ENCODE measurements around the gene RNLS.

Gene RNLS

DNA sequence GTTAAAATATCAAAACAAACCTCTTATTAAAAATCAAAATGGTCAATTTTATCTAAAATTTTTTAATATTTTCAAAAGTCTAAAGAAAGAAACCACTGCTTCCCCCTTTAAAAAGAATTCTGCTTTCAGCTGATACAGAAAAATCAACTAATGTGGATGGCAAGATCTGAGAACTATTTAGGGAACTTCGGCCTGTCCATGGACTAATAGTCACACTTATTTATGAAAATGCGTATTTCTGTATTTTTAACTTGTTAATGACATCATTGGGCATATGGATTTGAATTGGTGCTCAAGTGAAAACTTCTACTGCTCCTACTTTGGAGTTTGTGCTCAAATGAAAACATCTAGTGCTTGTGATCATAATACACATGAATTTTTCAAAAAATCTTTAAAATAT, 31.9 kb downstream of the RNLS start:
- no peak for DNase-seq

DNA sequence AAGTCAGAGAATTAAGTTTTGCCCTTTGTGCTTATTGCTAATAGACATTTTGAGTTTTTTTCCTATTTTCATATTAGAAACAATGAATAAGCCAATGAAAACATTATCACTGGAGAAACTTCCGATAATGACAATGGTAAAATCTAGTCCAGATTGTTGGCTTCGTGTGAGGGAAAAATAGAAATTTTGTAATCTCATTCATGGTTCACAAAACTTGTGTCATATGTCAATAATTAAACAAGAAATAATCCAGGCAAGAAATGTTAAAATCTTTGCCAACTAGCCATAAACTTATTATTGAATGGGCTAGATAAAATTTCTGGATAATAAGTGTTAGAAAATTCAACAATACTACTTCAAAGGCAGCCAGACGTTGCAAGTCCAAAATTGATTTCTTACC, 36.6 kb downstream of the RNLS start:
- no peak for DNase-seq

DNA sequence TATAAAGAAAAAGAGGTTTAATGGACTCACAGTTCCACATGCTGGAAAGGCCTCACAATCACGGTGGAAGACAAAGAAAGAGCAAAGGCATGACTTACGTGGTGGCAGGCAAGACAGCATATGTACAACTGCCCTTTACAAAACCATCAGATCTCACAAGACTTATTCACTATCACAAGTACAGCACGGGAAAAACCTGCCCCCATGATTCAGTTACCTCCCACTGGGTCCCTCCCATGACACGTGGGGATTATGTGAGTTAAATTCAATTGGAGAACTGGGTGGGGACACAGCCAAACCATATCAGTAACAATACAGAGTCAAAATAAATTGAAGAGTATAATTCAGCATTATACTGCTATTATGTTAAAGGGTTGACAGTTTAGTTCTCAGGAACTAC, 37.8 kb downstream of the RNLS start:
- no peak for DNase-seq

DNA sequence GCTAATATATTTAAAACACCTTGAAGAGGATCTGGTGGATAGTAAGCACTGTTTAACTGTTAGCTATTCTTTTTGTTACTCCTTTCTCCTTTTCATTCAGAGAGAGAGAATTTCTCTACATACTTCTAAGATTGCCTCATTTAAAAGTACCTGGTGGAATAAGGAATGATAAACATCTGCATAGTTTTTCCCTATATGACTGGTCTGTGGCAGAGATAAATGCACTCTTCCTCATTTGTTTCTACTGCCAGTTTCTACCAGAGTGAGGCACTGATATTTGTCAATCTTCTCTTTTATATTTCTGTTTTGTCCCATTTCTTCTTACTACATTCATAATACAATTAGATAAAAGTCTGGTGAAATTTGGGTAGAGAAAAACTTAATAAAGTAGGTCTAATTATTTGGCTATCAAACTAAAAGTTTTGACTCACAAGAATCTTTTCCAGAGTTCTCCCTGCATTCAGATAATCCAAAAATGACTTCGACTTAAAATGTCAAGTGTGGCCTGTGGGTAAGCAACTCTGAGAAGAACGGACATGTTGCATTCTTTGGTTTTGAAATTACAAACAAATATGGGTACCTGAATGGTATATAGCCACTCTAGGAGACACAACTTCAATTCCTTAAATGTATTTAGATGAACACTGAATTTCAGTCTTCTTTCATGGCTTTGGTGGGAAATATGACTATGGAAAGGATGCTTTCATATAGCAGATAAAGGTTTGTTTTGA, 38.8 kb downstream of the RNLS start:
- DNase-seq: no peak

DNA sequence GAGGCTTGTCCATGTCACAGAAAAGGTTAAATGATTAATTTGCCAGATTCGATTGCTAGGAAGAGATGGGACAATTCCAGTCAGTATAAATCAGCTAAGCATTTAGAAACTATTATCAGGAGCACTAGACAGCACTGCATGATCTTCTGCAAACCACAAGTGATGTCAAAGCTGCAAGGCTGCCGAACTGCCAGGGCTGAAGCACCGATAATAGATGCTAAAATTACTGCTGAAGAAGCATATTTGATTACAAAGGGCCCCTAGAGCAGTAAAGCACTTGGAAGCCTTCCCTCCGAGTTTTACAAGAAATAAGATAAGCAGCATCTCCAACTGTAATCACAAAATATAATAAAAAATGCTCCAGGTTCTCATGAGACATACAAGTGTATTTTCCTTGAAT, 40.6 kb downstream of the RNLS start:
- no peak for DNase-seq

DNA sequence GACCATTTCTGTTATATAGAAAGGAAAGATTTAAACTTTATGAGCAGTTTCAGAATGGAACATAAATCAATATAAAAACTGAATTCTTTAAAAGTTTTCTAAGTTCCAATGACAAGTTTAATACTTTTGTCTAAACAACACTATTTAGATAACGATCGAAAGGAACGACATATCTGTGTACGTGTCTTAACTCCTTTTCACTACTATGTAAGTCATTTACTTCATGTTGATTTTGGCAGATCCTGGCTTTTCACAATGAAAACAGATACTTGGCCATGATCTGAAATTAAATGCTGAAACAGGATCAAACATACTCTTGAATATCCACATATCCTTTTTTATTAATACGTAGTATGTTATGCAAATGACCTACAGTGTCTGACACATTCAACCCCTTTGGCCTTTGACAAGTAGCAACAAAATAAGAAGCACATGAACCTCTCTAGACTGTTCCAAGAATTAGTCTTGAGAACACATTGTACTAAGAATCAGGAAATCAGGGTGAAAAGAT, 41.9 kb downstream of the RNLS start:
- DNase-seq: no peak

DNA sequence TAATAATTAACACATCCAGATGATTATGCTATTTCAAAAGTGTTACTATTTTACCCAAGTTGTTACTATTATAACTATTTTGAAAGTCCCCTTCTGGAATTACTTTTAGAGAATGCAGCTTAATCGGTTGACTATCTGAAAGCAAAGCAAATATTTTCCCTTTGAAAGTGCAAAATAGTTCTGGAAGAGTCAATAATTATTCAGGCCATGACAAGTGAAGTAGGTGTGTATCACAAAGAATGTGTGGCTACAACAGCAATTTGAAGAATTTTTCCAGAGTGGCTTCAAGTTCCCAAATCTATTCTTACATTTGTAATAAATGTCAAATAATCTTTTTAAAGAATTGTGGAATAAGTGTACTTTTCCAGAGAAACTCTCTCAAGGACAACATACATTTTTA, 42.8 kb downstream of the RNLS start:
- no peak for DNase-seq

DNA sequence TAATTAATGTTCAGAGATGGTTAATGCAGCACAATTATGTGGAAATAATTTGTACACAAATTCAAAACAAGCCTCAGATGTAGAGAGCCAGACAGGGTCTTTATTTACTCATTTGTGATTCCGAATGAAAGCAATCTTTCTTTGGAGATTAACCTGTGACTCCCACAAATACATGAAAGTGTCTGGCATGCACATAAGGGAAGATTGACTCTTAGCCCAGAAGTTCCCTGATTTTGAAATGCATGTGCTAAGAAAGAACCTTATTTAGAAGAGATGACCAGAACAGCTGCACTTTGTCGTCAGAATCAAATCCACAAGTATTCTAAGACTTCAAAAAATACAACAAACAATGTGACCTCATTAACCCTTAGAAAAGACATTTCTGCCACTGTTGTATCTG, 45.1 kb downstream of the RNLS start:
- DNase-seq: peak; percentile 62

DNA sequence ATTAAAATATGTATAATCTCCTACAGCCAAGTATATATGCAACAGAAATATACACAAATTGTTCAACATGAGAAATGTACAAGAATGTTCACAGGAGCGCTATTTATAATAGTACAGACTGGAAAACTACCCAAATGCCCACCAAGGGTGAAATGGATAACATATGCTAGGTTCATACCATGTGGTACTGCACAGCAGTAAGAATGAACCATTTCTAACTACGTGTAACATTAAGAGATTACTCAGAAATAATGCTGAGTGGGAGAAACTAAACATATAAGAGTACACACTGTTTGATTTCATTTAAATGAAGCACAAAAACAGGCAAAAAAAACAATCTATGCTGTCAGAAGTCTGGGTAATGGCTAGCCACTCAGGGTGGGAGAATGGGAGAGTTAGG, 45.8 kb downstream of the RNLS start:
- no peak for DNase-seq

DNA sequence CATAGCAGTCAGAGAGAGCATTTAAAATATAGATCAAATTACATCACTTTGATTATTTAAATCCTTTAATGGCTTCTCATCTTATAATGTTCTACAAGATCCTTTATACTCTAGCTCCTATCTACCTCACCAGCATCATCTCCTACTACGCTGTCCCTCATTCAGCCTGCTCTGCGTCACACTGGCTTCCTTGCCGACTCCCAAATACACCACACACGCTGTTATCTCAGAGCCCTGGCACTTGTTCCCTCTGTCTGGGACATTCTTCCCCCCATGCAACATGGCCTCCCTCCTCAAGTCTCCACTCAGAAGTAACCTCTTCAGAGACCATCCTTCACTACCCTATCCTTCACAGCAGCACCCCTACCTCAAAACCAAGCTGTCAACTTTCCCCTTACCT, 46.7 kb downstream of the RNLS start:
- no peak for DNase-seq

DNA sequence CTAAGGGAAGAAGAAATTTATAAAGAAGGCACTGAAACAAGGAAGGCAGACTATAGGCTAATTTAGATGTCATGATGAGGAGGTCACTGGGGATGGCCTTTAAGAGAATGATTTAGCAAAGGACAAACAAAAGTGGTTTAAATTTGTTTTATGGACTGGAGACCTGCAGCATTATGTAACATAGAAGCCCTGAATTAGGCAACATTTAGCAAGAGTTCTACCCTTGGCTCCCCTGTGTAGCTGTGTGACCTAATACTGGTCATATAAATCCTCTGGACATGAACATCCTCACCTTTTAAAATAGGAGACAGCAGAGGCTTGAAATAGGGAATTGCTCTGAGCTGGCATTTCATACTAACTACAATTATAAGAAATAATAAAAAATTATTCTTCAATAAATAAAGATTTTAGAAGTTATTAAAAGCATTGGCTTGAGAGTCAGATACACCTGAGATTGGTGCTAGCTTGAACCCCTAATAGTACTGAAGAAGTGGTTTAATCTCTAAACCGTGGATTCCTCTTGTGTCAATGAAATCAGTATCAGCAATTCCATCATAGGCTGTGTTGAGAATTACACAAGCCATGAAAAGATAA, 48.9 kb downstream of the RNLS start:
- DNase-seq: no peak

DNA sequence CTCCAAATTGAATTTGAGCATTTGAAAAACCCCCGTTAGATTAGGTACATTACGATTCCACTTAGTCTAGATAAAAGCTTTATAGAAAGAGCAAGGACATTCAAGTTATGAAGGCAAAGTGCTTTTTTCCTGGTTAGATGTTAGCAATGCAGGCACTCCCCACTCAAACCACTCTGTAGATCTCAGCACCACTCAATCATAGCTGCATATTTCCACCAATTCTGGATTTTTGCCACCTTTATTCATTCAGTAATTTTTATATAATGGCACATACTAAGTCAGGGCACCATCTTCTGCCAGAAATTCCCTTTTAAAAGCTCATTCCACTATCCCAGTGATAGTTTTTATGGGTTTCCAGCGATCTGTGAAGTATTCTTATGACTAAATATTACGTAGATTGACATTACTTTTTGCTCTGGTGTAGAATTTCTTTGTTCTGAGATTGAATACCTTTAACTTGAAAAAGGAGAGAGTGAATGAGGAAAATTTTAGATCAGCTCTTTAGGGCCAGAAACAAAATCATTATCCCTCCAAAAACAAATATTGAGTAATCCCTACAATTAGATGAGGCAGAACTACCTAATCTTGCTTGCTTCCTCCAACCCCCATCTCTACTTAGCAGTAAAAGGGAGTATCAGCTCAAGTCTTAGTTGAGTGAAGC, 51.6 kb downstream of the RNLS start:
- DNase-seq: no peak

DNA sequence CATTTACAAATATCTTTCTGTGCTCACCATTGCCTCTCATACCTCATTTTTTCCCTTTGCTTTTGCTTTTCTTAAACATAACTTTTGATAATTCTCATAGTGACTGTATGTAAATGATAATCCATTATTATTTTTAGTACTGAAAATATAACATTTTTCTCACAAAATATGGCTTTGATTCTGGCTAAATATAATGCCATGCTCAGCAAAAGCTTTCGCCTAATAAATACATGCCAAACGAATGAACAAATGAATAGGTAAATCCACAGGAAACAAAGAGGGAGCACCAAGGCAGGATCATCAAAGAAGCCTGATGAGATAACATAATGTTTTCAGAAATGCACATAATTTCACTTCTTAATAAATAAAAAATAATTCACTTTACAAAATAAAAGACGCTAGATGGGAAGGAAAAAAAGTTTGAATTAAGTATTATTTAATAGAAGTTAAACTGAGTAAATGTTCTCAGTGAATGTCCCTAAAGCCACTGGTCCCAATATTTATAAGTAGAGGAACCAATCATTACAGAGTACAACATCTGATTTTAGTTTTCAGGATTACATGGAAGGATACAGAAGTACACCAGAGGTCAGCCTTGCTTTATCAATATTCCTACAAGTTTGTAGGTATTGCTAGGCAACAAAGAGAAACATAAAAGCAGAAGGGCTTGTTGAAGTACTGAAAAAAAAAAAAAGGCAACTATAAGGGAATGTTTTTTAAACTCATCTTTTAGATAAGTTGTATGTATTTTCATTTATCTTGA, 52.3 kb downstream of the RNLS start:
- no peak for DNase-seq

DNA sequence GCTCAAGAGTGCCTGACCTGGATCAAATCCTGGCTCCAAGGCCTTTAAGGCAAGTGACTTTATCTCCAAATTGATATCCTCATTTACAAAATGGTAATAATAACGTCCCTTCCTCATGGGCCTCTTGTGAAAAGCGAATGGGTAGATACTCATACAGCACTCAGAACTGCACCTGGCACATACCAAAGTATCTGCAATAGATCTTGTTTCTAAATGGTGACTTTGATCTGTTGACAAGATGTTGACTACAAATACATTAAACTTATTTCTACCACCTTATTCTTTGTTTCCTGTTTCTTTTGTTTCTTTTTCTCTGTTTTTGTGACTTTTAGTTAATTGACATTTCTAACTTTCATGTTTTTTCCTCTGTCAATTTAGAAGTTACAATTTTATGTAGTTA, 53.0 kb downstream of the RNLS start:
- DNase-seq: no peak

DNA sequence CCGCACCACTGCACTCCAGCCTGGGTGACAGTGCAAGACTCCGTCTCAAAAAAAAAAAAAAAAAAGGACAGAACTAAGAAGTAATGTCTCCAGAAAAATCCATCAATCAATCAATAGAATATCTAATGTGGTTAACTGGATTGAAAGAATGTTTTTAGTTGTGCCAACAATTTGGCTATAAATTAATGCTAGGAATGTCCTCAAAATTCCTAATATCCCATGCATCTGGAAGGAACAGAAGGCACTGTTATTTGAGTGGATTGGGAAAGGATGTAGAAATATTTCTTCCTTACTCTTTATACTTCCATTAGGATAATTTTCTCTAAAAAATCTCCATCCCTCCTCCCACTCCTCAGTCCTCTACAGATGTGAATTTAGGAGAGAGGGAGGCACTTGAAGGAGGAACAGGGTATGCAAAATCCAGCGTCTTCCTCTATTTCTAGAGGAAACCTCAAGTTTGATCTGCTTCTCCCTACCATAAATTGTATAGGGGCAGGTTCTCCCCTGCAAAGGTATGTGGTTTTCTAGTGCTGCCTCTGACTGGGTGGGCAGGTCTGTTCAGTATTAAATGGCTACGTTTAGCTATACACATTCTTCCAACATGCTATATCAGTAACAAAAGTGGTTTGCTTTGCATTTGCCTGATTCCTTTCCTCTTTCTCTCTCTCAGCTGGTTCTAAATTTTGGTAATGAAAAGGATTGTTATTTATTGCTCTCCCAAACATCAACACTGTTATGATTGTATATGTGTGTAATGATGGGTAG, 54.1 kb downstream of the RNLS start:
- no peak for DNase-seq

DNA sequence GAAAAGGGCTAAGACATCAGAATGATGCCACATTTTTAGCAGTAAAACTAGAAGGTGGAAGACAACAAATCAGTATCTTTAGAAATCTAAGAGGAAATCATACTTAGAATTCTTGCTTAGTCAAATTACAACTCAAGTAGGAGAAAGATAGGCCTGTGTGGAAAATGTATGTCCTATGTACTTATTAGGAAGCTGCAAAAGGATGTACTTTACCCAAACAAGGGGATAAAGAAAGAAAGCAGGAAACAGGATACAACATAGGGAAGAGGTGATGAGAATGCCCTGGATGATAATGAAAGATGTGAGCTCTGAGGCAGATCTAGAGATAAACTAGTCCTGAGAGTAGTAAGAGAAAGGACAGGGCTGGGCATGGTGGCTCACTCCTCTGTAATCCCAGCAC, 54.9 kb downstream of the RNLS start:
- DNase-seq: no peak

DNA sequence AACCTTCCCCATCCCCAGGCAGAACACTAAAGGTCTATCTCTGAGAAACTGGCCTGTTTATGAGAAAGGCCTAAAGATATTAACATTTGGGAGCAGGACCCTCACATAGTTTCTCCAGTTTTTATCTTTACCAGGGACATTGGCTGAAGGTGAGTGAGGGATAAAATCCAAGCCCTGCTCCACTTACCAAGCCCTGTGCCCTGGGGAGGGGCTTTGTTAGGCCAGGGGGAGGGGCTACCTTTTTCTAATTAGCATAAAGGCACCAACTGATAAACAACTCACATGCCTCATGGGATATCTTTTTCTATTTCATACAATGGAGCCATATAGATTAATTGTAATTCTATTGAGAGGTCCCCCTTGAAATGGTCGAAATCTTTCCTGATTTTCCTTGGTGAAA, 55.9 kb downstream of the RNLS start:
- no peak for DNase-seq

DNA sequence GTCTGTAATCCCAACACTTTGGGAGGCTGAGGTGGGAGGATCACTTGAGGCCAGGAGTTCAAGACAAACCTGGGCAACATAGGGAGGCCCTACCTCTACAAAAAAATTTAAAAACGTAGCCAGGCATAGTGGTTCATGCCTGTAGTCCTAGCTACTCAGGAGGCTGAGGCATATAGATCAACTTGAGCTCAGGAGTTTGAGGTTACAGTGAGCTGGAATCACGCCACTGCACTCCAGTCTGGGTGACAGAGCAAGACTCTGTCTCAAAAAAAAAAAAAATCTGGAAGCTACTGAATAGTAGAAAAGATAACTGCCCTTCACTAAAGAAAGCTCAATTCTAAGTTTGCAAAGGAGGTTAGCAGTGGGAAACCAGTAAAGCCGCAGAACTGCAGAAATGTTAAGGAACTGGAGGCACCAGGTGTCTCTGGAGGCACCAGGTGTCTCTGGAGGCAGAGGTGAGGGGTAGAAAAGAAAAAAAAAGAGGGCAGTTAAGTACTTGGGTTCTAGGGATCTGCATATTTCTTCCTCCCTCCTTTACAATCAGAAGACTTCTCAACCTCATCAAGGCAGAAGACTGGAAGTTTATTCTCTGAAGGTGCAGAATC, 56.5 kb downstream of the RNLS start:
- no peak for DNase-seq

DNA sequence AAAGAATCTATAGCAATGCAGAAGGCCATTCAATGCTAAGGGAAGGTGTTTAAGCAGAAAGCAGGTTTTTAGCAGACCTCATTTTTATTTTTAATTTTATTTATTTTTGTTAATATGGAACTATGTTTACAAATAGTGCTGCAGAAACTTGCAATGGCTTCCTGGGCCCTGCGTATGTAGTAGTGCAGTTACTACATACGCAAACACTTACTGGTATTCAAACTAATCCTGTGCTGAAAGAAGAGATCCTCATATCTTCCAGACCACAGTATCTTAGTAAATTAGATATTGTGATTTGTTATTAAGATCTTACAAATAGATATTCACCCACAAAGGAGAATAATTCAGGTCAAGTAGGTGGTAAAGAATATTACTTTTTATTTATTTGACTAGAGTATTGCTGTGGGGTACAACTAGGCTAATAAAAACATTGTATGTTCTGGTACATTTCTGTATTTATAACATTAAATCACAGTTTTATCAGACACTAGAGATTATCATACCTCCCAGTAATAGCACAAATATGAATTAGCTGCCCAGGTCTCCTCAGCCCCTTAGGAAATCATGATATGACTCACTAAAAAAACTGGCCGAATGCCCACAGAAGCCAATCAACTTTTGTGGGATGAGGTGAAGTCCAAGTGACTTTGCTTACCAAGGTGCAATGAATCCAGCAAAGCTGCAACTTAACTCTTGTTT, 57.6 kb downstream of the RNLS start:
- peak; percentile 61 for DNase-seq

DNA sequence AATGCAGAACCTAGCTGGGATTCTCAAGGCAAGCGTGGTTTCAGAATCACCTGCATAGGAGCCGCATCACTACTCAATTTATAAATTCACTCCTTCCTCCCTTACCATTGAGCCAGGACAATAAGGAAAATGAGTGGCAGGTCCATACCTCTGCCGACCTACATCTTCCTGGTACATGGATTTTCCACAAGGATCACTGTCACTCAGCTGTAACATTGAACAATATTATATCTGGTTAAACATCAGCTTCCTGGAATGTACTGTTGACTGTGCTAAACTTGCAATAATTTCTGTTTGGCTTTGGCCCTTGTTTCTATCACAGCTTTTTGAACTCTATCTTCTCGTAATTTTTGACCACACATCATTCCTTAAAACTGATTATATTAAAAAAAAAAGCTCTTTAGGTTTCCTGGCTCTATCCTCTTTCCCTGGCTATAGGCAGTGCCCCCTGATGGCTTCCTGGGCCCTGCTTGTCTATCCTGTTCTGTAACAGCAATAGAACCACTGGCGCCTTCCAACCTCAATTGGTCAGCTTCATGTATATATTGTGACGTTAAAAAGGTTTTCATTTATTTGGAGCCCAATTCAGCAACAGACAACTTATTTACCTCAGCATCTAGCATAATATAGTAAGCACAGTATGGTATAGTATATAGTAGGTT, 59.2 kb downstream of the RNLS start:
- no peak for DNase-seq

DNA sequence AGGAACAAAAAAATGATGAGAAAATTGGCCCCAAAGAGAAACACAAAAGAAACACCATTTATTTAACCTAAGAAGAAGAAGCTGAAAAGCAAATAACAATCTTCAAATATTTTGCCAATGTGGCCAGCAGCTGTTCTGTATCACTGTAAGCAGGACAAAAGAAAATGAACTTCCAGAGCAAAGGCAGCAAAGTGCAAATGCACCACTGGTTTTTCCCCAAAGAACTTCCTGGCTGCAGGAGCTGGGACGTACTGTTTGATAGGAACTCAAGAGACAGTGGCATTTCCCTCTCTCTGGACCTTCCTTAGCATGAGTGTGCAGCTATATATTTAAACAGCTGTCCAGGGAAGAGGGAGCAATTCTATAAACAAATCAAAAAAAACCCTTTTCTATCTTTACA, 60.4 kb downstream of the RNLS start:
- DNase-seq: no peak
